IPS DF 6.9 (cell line): Measurements from ENCODE around the gene DUXB.
A peak's percentile ranks its signal among the peaks of the same experiment; 100 is the strongest.

Experiments
- DNase-seq: peaks from one replicate; pipeline ENCODE4 v3.0.0-alpha.2; 2013; ENCODE audit warnings: low read depth, low spot score
- H3K27ac ChIP-seq: one replicate; pipeline ENCODE4 v1.5.1; 2013; ENCODE audit warnings: low read length, control low read depth
- H3K27me3 ChIP-seq: 2 replicates; pipeline ENCODE4 v1.6.1; 2013; ENCODE audit warnings: mild to moderate bottlenecking, low read length; ENCODE audit not compliant: control insufficient read depth, insufficient read depth
- H3K36me3 ChIP-seq: 2 replicates; pipeline ENCODE4 v1.6.1; 2013; ENCODE audit warnings: low read length; ENCODE audit not compliant: control insufficient read depth, insufficient read depth
- H3K4me1 ChIP-seq: 2 replicates; pipeline ENCODE4 v1.6.1; 2013; ENCODE audit warnings: low read length; ENCODE audit not compliant: control insufficient read depth, insufficient read depth
- H3K4me3 ChIP-seq: 2 replicates; pipeline ENCODE4 v1.5.1; 2013; ENCODE audit warnings: mild to moderate bottlenecking, low read length
- H3K9me3 ChIP-seq: 2 replicates; pipeline ENCODE4 v1.6.1; 2013; ENCODE audit warnings: low read length, inconsistent platforms; ENCODE audit not compliant: control insufficient read depth, insufficient read depth
- WGBS: extraction: QIAGEN DNeasy Blood & Tissue Kit; methylation state at CpG from one replicate; pipeline ENCODE4 v1.1.7; 2013; ENCODE audit warnings: mixed read lengths, missing lambda C conversion rate; ENCODE audit not compliant: insufficient read length, insufficient coverage; 5-methylcytosine and 5-hydroxymethylcytosine counted together

DUXB gene

DNA sequence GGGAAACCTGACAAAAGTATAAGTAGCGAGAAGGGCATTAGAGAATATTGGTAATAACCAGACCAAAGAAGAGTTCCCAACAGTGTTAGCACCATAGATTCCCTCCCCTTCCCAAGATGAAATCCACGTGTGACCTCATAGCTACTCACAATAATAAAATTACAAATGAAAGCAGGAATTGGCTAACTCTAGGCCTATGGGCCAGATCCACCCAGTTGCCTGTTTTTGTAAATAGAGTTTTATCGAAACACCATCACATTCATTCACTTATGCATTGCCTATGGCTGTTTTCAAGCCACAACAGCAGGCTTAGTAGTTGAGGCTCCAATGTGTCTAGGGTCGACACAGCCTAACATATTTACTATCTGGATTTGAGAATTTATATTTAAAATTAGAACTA, 17.2 kb upstream of the DUXB start:
- Histone ChIP-seq H3K4me3 (no peak overlapping the region), H3K27me3 (no peaks in the 10 kb centered on the region), H3K27ac (no peak overlapping the region), H3K9me3 (no peaks in the 10 kb centered on the region; the same call in 1 of the 2 replicates), H3K36me3 (no peaks in the 10 kb centered on the region), H3K4me1 (no peaks in the 10 kb centered on the region)
- no peak for DNase-seq
- no CpG with 5 or more reads among the region's 4 CpGs for WGBS

DNA sequence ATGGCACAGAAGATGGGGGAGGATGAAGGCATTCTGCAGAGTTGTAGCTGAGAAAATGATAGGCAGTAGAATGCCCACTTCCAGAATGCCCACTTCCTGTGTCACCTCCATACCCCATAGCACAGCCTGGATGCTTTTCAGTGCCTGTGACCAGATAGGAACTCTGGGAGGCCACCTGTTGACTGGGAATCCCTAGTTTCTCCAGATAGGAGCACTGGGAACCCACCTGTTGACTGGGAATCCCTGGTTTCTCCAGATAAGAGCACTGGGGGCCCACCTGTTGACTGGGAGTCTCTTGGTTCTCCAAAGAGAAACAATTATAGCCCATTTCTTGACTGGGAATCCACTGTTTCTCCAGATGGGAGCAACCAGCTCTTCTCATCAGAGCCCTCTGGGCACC, 13.4 kb upstream of the DUXB start:
- Histone ChIP-seq H3K27me3 (no peaks in the 10 kb centered on the region), H3K27ac (no peak overlapping the region), H3K4me1 (no peaks in the 10 kb centered on the region), H3K36me3 (no peaks in the 10 kb centered on the region), H3K4me3 (no peak overlapping the region), H3K9me3 (peaks cover under 1% of the 10 kb centered on the region)
- DNase-seq = no peak

DNA sequence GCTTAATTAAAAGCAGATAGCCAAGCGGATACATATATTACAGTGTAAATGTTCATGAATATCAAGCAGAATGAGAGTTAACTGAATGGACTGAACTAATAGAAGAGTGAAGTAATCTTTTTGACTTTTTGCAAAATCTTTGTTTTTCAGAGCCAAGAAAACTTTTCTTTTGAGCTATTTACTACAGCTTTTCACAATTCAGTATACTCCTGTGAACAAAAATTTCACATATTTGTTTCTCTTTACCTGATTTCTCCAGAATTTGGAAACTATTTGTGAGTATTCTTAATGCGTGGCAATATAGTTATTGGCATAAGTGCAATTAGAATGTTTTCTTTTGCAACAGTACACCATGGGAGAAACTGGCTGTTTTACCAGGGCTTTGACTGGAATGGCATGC, 9.1 kb upstream of the DUXB start:
- Histone ChIP-seq H3K4me1 (no peaks in the 10 kb centered on the region), H3K9me3 (peaks cover 2% of the 10 kb centered on the region), H3K4me3 (no peak overlapping the region), H3K27ac (no peak overlapping the region), H3K27me3 (no peaks in the 10 kb centered on the region), H3K36me3 (no peaks in the 10 kb centered on the region)
- WGBS = no CpG with 5 or more reads among the region's 2 CpGs
- no peak for DNase-seq

DNA sequence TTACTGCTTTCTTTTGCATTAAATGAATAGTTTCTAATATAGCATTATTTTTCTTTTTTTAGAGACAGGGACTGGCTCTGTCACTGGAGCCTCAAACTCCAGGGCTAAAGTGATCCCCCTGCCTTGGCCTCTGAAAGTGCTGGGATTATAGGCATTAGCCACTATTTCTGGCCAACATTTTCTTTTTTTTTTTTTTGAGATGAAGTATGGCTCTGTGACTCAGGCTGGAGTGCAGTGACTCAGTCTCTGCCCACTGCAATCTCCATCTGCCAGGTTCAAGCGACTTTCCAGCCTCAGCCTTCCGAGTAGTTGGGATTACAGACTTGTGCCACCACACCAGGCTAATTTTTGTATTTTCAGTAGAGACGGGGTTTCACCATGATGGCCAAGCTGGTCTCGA, 2.0 kb upstream of the DUXB start:
- H3K4me3 ChIP-seq = no peak overlapping the region
- H3K27me3 ChIP-seq = no peaks in the 10 kb centered on the region
- H3K36me3 ChIP-seq = no peaks in the 10 kb centered on the region

DNA sequence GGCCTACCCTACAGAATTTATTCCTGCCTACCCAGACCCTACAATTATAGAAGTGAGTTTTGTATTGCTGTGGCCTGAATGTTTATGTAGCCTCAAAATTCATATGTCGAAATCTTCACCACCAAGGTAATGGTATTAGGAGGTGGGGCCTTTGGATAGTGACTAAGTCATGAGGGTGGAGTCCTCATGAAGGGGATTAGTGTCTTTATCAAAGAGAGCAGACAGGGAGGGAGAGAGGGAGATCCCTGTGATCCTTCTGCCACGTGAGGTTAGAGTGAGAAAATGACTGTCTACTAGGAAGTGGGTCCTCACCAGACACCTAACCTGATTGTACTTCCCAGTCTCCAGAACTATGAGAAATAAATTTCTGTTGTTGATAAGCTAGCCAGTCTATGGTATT, 981 bp upstream of the DUXB start:
- no peak overlapping the region for H3K4me3 ChIP-seq
- no peak for DNase-seq
- no peaks in the 10 kb centered on the region for H3K27me3 ChIP-seq
- no CpG with 5 or more reads among the region's 2 CpGs for WGBS
- no peaks in the 10 kb centered on the region for H3K36me3 ChIP-seq
- no peaks in the 10 kb centered on the region; the same call in 1 of the 2 replicates for H3K4me1 ChIP-seq
- no peak overlapping the region for H3K27ac ChIP-seq
- H3K9me3 ChIP-seq = no peaks in the 10 kb centered on the region

More for the DNA sequence above, 2.0 kb upstream of the DUXB start:
- no CpG with 5 or more reads among the region's 4 CpGs for WGBS
- no peak overlapping the region for H3K27ac ChIP-seq
- DNase-seq = no peak
- no peaks in the 10 kb centered on the region for H3K9me3 ChIP-seq
- no peaks in the 10 kb centered on the region; the same call in 1 of the 2 replicates for H3K4me1 ChIP-seq

DNA sequence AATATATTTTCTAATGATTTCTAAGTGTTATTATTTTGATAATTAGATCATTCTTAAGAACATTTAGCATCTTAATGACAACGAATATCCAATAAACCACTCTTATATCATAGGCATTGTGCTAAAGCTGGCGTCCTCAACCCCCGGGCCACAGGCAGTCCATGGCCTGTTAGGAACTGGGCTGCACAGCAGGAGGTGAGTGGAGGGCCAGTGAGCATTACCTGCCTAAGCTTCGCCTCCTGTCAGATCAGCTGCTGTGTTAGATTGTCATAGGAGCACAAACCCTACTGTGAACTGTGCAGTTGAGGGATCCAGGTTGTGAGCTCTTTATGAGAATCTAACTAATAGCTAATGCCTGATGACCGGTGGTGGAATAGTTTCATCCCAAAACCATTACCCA, 3.7 kb downstream of the DUXB start:
- no peaks in the 10 kb centered on the region for H3K9me3 ChIP-seq
- H3K27ac ChIP-seq = no peak overlapping the region
- WGBS = no CpG with 5 or more reads among the region's 5 CpGs
- DNase-seq = no peak
- no peaks in the 10 kb centered on the region for H3K36me3 ChIP-seq
- H3K27me3 ChIP-seq = no peaks in the 10 kb centered on the region
- H3K4me3 ChIP-seq = no peak overlapping the region
- H3K4me1 ChIP-seq = no peaks in the 10 kb centered on the region; the same call in 1 of the 2 replicates

DNA sequence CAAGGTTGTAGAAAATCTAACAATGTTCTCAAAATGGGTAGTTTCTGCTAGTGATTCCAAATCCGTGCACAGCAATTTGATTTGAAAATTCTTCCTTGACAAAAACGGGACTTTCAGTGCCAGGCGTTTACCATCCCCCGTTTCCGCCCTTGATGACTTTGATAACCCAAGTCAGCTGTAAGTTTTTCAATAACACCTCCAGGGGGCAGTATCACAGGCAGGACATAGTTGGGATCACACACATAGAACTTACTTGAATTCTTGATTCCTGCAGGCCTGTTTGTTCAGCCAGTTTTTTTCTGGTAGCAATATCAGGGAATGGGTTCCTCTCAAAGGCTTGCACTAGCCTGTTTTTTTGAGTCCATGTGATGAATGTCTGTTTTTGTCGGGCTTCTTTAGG, 5.6 kb downstream of the DUXB start:
- Histone ChIP-seq H3K9me3 (no peaks in the 10 kb centered on the region), H3K36me3 (no peaks in the 10 kb centered on the region), H3K27me3 (no peaks in the 10 kb centered on the region), H3K4me1 (no peaks in the 10 kb centered on the region), H3K4me3 (no peak overlapping the region), H3K27ac (no peak overlapping the region)
- DNase-seq = peak; percentile 9
- whole genome bisulfite sequencing = no CpG with 5 or more reads among the region's 6 CpGs

DNA sequence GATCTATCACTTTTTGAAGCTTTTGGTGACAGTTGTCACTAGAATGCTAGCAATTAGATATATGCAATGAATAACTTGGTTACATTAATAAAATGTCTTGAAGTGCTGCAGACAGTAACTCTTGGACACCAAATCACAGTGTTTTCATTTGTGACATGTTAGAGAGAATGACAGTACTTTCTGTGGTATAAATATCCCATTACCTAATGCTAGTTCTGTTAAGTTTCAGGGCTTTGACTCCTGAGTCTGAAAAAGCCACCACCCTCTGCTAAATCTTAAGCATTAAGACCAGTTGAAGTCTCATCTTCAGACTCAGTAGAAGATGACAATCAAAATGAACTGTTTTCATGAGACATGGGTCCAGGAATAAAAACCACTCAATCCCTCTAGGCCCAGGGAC, 13.9 kb downstream of the DUXB start:
- Histone ChIP-seq H3K27me3 (no peaks in the 10 kb centered on the region), H3K36me3 (no peaks in the 10 kb centered on the region), H3K27ac (no peak overlapping the region), H3K4me3 (no peak overlapping the region), H3K4me1 (no peaks in the 10 kb centered on the region), H3K9me3 (peaks cover 2% of the 10 kb centered on the region)
- DNase-seq = no peak

DNA sequence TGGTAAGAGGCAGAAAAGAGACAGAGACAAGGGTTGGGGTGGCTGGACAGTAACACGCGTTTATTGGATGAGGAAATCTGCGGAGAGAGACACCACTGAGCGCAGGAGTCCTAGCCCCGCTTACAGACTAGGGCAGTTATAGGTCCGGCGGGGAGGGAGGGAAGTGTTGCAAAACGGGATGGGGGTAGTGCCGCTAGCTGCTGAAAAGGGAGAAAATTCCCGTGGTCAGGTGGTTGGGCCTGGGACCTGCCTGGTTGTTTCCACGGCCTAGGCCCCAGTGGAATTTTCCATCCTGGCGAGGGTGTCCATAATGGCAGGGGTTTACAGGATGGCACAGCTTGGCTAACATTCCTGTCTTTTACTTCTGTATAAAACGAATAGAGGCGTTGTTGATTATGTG, 19.0 kb downstream of the DUXB start:
- H3K27me3 ChIP-seq = no peaks in the 10 kb centered on the region
- peaks cover 2% of the 10 kb centered on the region for H3K9me3 ChIP-seq
- DNase-seq = no peak
- WGBS = no CpG with 5 or more reads among the region's 14 CpGs
- no peak overlapping the region for H3K4me3 ChIP-seq
- H3K4me1 ChIP-seq = no peaks in the 10 kb centered on the region
- H3K36me3 ChIP-seq = no peaks in the 10 kb centered on the region
- no peak overlapping the region for H3K27ac ChIP-seq

DNA sequence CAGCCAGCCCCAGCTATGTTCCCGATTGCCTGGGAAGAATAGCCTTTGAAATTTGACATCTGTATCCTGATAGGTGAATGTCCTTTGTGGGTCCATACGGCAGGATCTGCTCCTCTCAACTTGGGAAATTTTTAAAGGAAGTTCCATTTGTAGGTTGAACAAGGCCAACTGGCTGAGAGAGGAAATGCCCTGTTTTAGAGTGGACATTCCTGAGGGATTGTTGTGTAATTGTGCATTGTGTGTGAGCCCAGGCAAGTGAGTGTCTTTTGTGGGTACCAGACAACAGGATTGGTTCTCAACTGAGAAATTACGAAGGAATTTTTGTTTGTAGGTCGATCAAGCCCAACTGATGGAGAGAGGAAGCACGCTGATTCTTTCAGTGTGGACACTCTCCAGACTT, 21.9 kb downstream of the DUXB start:
- Histone ChIP-seq H3K4me1 (no peaks in the 10 kb centered on the region), H3K27ac (no peak overlapping the region), H3K36me3 (no peaks in the 10 kb centered on the region), H3K27me3 (no peaks in the 10 kb centered on the region), H3K9me3 (peaks cover 2% of the 10 kb centered on the region), H3K4me3 (no peak overlapping the region)
- WGBS = no CpG with 5 or more reads among the region's 5 CpGs
- DNase-seq = no peak

DNA sequence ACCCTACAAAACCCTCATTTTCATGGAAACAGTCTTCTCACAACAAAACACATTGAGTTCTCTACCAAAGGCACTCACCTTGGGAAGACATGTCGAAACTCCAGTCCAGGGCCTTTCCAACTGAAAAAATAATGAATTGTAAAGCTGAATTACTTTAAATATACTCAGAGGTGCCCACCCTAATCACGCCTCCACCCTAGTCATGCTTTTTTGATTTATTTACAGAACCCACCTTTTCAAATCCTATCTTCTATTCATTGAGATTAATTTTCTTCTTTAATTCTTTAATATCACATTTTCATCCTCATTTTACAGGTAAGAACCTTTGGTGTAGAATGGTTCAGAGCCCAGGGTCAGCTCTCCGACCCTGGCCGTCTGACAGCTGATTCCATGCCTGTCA, 24.4 kb downstream of the DUXB start, which contains the start of gene CPHXL2:
CPHXL2 (minus strand) TSS at position 101 of the 400 bp plus-strand sequence; CDS start at position 91, 10 bp downstream.
- no CpG with 5 or more reads among the region's 4 CpGs for WGBS
- Histone ChIP-seq H3K4me3 (no peak within 1 kb of the TSS), H3K36me3 (no peaks in the 10 kb centered on the region), H3K27ac (no peak within 1 kb of the TSS), H3K4me1 (no peaks in the 10 kb centered on the region), H3K27me3 (no peaks in the 10 kb centered on the region), H3K9me3 (no peaks in the 10 kb centered on the region)
- DNase-seq = no peak
